Myocyte (in vitro differentiated cells): ENCODE results near the gene MMUT. TPM values are rescaled to one million over a fixed set of nuclear protein-coding genes. Genes with fewer than 3 reads are reported as not detected.
"Not testable (repeated sequence)": the region's sequence is repeated elsewhere in the genome, so short reads cannot be mapped to it uniquely, and the experiment has no call there.

Source experiments
- DNase-seq: peaks from one replicate; pipeline ENCODE4 v3.0.0-alpha.2; 2012; ENCODE audit warnings: low read depth
- polyA plus RNA-seq: library from polyadenylated mRNA; unstranded; fragments of >200 nt; gene quantifications from one replicate; pipeline ENCODE4 v1.2.1, GENCODE V29; 2012; ENCODE audit warnings: missing spikeins
- total RNA-seq: library from RNA; depleted of rRNA; stranded (reverse); fragments of >200 nt; gene quantifications from 2 replicates; pipeline ENCODE4 v1.2.3, GENCODE V29; 2014

Gene MMUT
- 14.8 and 16.3 TPM in 2 replicates for total RNA-seq
- 10.9 TPM for polyA plus RNA-seq

DNA sequence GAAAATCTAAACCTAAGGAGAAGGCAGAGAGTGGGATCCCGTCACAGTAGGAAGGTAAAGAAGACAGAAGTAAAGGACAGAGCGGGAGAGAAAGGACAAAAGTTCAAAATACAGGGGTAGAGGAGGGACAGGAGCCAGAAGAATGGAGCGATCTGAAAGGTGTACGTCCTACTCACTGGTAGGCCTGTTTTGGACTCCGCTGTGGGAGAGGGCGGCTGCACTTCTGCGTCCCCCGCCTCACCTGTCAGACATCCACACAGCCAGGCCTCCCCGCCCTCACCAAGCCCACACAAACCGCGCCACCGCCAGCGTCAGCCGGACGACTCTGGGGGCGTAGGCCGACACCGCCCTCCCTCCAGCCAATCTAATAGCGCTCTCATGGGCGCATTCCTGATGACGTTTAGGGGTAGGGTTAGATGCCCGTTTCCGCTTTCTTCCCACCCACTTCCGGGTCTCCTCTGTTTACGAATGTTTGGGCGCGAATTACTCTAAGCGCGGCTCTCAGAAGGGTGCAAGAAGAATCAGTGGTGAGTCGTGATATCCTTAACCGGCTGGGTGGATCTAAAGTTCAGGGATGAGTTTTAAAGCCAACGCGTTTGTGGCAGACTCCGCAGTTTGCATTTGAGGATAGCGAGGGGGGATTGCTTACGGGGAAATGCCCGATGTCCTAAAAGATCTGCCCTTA is at the start of gene MMUT, which contains the start of gene CENPQ:
TSS of gene MMUT (minus strand) at position 327 of the 685 bp plus-strand sequence. CDS start 3,787 bp downstream, outside the sequence.
TSS of gene CENPQ (plus strand) at position 444 of the 685 bp plus-strand sequence. CDS start 6,807 bp downstream, outside the sequence.
- peak; percentile 97 for DNase-seq

DNA sequence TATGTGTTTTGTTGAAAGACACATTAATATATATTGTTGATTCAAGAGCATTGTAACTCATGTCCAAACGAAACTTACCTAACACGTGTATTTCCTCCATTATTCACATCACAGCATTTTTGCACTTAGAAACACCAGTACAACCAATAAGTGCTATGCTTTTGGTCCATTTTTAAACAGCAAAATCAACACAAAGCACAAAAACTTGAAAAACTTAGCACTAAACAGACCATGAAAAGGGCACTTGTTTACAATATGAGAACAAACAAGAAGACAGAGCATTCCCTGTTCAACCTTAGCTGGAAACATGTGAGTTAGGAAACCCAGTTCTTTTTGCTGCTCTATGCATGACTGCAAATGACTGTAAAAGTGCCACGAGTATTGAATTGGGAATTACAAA is 46.3 kb upstream of the MMUT start:
- no peak for DNase-seq

DNA sequence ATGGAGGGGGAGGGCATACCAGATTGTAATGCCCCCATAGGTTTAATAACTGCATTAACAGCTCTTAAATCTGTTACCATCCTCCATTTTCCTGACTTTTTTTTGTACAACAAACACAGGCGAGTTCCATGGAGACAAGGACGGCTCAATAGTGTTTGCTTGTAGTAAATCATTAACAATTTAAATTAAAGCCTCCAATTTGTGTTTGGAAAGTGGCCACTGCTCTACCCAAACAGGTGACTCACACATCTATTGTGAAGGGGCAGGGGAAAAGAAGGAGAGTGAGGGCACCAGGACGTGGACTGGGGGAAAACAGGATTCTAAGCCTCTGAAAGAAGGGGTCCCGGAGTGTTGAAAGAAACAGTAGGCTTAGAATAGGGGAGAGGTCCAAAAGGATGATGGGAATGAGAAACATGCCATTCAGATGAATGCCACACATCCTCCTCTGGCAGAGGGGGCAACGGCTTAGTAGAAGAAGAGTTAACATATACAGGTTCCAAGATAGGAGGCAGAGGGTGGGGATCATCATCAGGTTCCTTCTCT is 43.6 kb upstream of the MMUT start:
- no peak for DNase-seq

DNA sequence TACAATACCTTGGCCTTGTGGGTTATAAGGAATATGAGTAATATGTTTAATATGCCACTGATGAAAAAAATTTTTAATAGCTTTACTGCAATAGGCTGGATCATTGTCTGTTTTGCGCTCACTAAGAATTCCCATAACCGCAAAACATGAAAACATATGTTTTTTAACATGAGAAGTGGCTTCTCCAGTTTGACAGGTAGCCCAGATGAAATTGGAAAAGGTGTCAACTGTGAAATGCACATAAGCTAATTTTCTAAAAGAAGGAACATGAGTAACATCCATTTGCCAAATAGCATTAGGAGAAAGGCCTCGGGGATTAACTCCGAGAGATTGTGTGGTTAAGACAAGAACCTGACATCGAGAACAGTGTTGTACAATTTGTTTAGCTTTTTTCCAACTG is 41.6 kb upstream of the MMUT start:
- DNase-seq: no peak

DNA sequence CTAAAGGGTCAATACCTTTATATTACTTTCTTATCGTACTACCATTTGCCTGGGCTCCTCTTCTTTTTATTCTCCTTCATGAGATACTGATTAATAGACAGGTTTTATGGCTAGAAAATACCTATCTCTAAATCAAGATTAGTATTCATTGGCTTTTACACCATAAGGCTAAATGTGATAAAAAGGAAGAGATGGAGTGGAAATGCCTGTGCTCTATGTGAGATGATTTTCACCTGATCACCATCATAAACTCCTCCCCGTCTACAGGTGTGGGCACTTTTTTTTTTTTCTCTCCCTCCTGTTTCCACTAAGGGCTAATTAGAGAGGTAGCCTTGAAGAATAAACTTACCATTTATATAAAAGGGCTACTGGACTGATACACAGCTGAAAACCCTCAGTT is 36.6 kb upstream of the MMUT start, which contains the start of gene GLYATL3:
TSS of gene GLYATL3 (plus strand) at position 301 of the 400 bp plus-strand sequence. CDS start 12,068 bp downstream, outside the sequence.
- DNase-seq: no peak

DNA sequence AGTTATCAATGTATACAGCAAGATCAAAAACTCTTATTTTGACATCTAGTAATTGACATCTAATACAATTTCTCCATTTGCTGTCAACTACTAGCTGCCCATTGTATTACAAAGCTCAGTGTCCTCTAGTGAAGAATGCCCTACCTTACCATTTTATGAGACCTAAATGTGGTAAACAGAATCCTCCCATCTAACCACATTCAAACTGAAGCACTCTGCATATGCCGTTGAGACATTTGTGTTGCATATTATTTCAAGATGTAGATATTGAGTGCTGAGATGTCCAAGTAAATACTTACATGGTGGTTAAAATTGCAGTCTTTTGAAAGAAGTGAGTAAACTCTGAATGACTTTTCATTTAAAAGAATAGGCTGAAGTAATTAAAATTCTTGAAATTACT is 36.1 kb upstream of the MMUT start:
- DNase-seq: no peak

DNA sequence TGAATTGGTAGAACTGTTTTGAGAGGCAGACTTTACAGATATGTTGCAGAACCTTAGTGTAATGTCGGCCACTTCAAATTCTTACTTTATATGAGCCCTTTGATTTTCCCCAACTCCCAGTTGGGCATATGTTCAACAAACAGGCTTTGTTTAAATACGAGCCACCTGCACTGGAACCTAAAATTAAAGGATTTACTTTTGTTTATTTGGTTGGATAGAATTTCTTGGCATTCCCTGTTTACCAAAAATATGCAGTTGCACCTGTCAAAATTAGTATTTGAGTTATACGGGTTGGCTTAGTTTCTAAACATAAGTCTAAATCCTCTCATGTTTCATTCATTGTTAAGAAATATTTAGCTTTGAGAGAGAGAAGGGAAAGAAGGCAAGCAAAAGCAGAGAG is 34.3 kb upstream of the MMUT start:
- peak; percentile 5 for DNase-seq

DNA sequence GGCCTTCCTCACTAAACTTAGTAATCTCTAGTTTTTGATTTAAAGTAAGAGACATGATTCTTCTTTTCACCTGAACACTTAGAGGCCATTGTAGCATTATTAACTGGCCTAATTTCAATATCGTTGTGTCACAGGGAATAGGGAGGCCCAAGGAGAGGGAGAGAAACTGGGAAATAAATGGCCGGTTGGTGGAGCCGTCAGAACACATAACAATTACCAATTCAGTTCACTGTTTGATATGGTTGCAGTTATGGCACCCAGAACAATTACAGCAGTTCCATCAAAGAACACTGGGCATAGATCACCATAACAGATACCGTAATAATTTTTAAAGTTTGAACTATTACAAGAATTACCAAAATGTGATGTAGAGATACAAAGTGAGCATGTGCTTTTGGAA is 27.6 kb upstream of the MMUT start:
- no peak for DNase-seq

DNA sequence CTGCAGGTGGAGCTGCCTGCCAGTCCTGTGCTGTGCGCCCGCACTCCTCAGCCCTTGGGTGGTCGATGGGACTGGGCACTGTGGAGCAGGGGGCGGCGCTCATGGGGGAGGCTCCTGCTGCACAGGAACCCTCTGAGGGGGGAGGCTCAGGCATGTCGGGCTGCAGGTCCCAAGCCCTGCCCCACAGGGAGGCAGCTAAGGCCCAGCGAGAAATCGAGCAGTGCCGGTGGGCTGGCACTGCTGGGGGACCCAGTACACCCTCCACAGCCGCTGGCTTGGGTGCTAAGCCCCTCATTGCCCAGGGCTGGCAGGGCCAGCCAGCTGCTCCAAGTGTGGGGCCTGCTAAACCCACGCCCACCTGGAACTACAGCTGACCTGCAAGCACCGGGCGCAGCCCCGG is 20.3 kb upstream of the MMUT start:
- DNase-seq: not testable (repeated sequence)

DNA sequence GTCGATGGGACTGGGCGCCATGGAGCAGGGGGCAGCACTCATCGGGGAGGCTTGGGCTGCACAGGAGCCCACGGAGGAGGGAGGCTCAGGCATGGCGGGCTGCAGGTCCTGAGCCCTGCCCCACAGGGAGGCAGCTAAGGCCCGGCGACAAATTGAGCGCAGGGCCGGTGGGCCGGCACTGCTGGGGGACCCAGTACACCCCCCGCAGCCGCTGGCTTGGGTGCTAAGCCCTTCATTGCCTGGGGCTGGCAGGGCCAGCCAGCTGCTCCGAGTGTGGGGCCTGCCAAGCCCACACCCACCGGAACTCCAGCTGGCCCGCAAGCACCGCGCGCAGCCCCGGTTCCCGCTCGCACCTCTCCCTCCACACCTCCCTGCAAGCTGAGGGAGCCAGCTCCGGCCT is 18.8 kb upstream of the MMUT start:
- DNase-seq: not testable (repeated sequence)

DNA sequence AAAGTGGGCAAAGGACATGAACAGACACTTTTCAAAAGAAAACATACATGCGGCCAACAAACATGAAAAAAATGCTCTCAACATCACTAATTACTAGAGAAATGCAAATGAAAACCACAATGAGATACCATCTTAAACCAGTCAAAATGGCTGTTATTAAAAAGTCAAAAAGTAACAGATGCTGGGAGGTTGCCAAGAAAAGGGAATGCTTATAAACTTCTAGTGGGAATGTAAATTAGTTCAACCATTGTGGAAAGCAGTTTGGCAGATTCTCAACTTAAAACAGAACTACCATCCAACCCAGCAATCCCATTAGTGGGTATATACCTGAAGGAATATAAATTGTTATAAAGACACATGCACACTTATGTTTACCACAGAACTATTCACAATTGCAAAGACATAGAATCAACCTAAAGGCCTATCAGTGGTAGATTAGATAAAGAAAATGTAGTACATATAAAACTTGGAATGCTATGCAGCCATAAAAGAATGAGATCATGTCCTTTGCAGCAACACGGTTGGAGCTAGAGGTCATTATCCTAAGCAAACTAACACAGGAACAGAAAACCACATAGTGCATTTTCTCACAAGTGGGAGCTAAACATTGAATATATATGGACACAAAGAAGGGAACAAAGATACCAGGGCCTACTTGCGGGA is 16.4 kb upstream of the MMUT start:
- no peak for DNase-seq

DNA sequence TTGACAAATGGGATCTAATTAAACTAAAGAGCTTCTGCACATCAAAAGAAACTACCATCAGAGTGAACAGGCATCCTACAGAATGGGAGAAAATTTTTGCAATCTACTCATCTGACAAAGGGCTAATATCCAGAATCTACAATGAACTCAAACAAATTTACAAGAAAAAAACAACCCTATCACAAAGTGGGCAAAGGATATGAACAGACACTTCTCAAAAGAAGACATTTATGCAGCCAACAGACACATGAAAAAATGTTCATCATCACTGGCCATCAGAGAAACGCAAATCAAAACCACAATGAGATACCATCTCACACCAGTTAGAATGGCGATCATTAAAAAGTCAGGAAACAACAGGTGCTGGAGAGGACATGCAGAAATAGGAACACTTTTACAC is 13.5 kb upstream of the MMUT start:
- not testable (repeated sequence) for DNase-seq

DNA sequence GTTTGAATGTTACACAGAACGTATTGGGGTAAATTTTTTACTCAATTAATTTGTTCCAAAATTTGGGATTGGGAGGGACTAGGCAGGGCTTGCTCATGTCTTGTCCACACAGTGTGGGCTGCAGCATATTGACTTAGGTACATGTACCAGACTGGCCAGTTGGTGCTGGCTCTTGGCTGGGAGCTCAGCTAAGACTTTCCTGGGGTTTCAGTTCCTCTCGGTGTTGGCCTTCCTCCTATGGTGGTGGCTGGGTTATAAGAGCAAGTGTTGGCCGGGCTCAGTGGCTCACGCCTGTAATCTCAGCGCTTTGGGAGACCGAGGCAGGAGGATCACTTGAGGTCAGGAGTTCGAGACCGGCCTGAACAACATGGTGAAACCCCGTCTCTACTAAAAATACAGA is 5.0 kb upstream of the MMUT start:
- no peak for DNase-seq

DNA sequence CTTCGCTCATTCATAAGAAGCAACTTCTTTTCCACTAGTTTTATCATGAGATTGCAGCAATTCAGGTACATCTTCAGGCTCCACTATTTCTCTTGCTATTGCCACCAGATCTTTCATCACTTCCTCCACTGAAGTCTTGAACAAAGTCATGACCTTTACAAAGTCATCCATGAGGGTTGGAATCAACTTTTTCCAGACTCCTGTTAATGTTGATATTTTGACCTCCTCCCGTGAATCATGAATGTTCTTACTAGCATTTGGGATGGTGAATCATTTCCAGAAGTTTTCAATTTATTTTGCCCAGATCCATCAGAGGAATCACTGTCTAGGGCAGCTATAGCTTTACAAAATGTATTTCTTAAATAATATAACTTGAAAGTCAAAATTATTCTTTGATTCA is 1.6 kb upstream of the MMUT start:
- no peak for DNase-seq

DNA sequence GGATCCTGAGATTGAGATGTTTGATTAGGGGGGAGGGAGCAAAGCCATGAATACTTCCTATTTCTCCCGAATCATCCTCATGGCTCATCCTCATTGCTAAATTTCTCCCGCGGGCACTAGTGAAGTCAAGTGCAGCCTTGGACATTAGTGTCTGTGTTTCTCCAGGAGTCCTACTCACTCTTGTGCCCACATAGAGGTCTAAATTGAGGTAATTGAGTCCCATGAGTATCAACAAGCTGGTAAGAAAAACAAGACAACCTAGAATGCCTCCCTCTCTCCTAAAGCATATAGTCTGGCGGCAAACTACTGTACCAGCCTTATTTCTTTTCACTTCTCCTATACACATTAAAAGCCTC is 537 bp upstream of the MMUT start:
- DNase-seq: no peak

DNA sequence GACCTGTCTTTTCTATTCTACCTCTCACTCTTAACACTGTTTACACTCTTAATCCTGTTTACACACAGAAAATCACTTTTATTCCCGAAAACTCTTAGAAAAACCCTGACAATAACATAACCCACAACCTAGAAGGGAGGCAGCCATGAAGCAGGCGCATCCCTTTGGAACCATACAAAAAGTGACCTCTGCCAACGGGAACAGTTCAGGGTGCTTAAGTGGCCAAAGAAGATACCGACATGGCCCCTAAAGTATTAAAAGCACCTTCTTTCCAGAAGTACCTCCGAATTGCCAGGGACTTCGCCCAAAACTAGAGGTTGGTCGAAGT is 490 bp downstream of the MMUT start:
- DNase-seq: no peak

DNA sequence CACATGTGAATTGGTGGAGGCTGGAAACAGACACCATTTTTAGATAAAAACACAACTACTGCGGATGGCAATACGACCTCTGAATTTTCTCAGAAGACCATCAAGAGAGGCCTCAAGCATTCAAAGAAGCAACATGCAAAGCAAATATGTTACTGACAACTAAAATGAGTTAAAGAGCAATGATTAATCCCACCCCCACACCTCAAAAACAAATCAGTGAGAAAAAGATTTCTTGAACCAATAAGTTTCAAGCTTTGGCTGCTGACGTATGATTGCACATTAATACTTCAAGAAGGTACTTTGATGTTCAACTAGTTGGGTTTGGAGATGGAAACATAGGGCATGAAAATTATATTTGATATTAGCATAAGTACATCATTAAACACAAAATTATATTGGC is 982 bp downstream of the MMUT start:
- peak; percentile 3 for DNase-seq

DNA sequence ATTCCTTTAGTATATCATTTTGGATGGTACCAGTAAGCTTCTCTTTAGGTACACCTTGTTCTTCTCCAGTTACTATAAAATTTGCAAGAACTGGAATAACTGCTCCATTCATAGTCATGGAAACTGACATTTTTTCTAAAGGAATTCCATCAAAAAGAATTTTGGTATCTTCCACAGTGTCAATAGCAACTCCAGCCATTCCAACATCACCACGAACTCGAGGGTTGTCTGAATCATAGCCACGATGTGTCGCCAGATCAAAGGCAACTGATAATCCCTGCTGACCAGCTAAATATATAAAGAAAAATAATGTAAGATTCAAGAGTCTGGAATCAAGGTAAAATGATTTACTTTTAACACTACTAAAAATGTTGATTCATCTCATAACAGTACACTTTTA is 5.3 kb downstream of the MMUT start:
- DNase-seq: no peak

DNA sequence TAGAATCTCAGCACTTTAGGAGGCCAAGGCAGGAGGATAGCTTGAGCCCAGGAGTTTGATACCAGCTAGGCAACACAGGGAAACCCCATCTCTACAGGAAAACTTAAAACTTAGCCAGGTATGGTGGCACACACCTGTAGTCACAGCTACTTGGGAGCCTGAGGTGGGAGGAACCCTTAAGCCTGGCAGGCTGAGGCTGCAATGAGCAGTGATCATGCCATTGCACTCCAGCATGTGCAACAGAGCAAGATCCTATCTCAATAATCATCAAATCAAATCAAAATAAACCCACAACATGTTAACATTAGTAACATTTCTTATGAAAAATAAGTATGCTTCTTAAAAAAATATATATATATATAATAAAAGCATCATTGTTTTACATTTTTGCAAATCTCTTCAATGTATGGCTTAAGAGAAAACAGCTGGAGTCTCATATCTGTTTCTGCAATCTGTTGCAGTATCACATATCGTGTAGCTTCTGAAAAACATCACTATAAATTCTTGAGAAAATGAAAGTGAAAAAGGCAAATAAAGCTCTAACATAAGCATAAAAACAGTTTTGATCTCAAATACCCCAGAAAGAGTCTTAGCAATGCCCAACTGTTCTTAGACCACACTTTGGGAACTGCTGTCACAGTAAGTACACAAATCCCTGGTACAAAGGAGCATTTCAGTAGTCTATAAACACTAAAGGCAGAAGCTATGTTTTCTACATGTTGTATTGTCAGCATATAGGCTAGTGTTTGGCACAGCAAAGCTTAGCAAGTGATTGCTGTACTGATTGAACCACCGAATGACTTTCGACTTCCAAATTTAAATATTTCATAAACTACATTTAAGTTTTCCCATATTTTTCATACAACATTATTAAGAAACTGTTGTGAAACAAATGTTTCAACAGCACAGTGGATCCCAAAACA is 8.0 kb downstream of the MMUT start:
- DNase-seq: no peak

DNA sequence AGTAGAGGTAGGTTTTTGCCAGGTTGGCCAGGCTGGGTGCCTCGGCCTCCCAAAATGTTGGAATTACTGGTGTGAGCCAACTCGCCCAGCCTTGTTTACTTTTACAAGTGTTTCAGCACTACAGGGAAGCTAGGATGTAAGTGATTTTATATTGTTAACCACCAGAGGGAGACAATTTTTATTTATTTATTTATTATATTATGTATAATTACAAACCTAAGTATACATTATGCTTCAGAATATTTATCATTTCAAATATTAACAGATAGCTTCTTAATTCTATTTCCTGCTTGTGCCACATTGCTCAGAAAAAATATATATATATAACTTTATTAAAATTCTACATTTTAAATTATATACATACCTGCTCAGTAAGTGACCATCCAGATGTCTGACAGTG is 9.8 kb downstream of the MMUT start:
- peak; percentile 4 for DNase-seq

DNA sequence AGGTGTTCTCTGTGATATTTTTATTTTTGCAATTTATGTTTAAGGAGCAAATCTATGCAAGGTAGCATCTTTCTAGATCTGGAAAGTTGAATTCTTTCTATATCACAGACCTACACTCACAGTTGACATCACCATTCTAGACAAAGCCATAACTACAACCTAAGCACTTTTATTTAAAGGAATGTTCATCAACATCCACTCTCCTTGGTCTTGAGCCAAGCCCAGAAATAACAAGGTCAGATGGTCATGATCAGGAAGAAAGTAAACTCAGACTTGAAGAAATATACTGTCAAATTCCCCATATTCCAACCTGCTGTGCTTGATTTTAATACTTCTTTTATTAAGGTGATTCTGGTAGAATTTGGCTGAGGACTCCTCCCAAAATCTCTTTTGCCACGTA is 32.2 kb downstream of the MMUT start:
- DNase-seq: no peak

DNA sequence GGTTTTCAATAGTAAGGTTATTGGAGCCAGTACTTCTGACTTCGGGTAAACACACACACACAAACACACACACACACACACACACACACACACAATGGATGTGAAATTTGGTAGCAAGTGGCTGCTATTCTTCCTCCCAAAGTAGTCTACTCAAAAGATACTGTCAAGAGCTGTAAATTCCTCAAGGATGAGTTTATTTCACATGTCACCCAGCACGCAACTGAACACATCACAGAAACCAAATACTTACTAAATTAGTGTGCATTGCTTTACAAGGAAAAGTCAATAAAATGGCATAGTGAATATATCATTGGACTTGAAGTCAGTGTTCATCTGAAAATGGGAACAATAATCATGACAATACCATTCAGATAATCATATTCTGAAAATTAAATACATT is 32.9 kb downstream of the MMUT start:
- DNase-seq: no peak
